GM19035 (cell line): ENCODE measurements around the gene RAP1A.
"Not testable (repeated sequence)": the region's sequence is repeated elsewhere in the genome, so short reads cannot be mapped to it uniquely, and the experiment has no call there.

Source experiments
- ATAC-seq: cut with Tn5 transposase; IDR thresholded peaks from one replicate; pipeline ENCODE4 v1.9.1; 2021; ENCODE audit not compliant: unreplicated experiment

The RAP1A gene

GRCh38 chr1:111628153-111628552, 8.6 kb downstream of the RAP1A start:
- ATAC-seq, result no peak

- ATAC-seq, result no peak
These were observed 9.8 kb downstream of the RAP1A start for GRCh38 chr1:111629190-111629954.

- ATAC-seq, result no peak
These were observed 11.0 kb downstream of the RAP1A start for GRCh38 chr1:111630567-111630966.

- ATAC-seq, result no peak
These were observed 11.9 kb downstream of the RAP1A start for GRCh38 chr1:111631502-111631901.

- not testable (repeated sequence) for ATAC-seq
These were observed 13.2 kb downstream of the RAP1A start for GRCh38 chr1:111632771-111633170.

GRCh38 chr1:111633736-111634247, 14.2 kb downstream of the RAP1A start:
- no peak for ATAC-seq

- ATAC-seq, result no peak
These were observed 15.9 kb downstream of the RAP1A start for GRCh38 chr1:111635324-111636009.

- ATAC-seq, result no peak
These were observed 18.7 kb downstream of the RAP1A start for GRCh38 chr1:111638320-111638719.

- no peak for ATAC-seq
These were observed 20.1 kb downstream of the RAP1A start for GRCh38 chr1:111639602-111640198.

- no peak for ATAC-seq
These were observed 23.5 kb downstream of the RAP1A start for GRCh38 chr1:111643097-111643496.

GRCh38 chr1:111643696-111644095, 24.1 kb downstream of the RAP1A start:
- ATAC-seq, result no peak

- ATAC-seq, result no peak
These were observed 24.9 kb downstream of the RAP1A start for GRCh38 chr1:111644506-111644905.

- ATAC-seq, result no peak
These were observed 28.1 kb downstream of the RAP1A start for GRCh38 chr1:111647736-111648135.

- ATAC-seq, result no peak
These were observed 29.2 kb downstream of the RAP1A start for GRCh38 chr1:111648806-111649205.

GRCh38 chr1:111649227-111649626, 29.6 kb downstream of the RAP1A start:
- ATAC-seq, result no peak

GRCh38 chr1:111649648-111650047, 30.1 kb downstream of the RAP1A start:
- ATAC-seq, result no peak

GRCh38 chr1:111653709-111654108, 34.1 kb downstream of the RAP1A start:
- ATAC-seq, result no peak

GRCh38 chr1:111654839-111655238, 35.2 kb downstream of the RAP1A start:
- no peak for ATAC-seq

GRCh38 chr1:111656086-111657017, 36.8 kb downstream of the RAP1A start:
- no peak for ATAC-seq

- no peak for ATAC-seq
These were observed 39.0 kb downstream of the RAP1A start for GRCh38 chr1:111658622-111659021.
